ENCODE results near the gene NLRP13. TPM values are rescaled to one million over a fixed set of nuclear protein-coding genes. Genes with fewer than 3 reads are reported as not detected.

Gene NLRP13
- total RNA-seq, 1 donor from 2014 or later = not detected

GRCh38 chr19:55901369-55902079 lies 30.6 kb downstream of the NLRP13 start:
- DNase-seq (ENCODE audit: low read depth) = no peak

GRCh38 chr19:55898911-55899310 lies 33.2 kb downstream of the NLRP13 start:
- no peak for DNase-seq (ENCODE audit: low read depth)

GRCh38 chr19:55882626-55883025 lies 49.5 kb downstream of the NLRP13 start:
- DNase-seq (ENCODE audit: low read depth) = no peak

GRCh38 chr19:55877211-55877610 lies 54.9 kb downstream of the NLRP13 start:
- DNase-seq (ENCODE audit: low read depth) = no peak

GRCh38 chr19:55870736-55871135 lies 61.4 kb downstream of the NLRP13 start:
- DNase-seq (ENCODE audit: low read depth) = no peak

GRCh38 chr19:55867101-55867500 lies 65.0 kb downstream of the NLRP13 start:
- DNase-seq (ENCODE audit: low read depth) = no peak

GRCh38 chr19:55866521-55866920 lies 65.6 kb downstream of the NLRP13 start:
- no peak for DNase-seq (ENCODE audit: low read depth)

- DNase-seq (ENCODE audit: low read depth) = no peak
Observed at GRCh38 chr19:55858969-55859368, 73.2 kb downstream of the NLRP13 start.

- no peak for DNase-seq (ENCODE audit: low read depth)
Observed at GRCh38 chr19:55858401-55858800, 73.7 kb downstream of the NLRP13 start.

GRCh38 chr19:55857974-55858373 lies 74.2 kb downstream of the NLRP13 start:
- DNase-seq (ENCODE audit: low read depth) = no peak

GRCh38 chr19:55857149-55857548 lies 75.0 kb downstream of the NLRP13 start:
- no peak for DNase-seq (ENCODE audit: low read depth)

- DNase-seq (ENCODE audit: low read depth) = no peak
Observed at GRCh38 chr19:55855160-55855559, 77.0 kb downstream of the NLRP13 start.

Other genes with a start within 250 kb of the NLRP13 start
- not detected in 2 replicates for gene NLRP9, start 193.9 kb downstream of the NLRP13 start, total RNA-seq
- not detected in 2 replicates for gene RFPL4A, start 173.2 kb downstream of the NLRP13 start, total RNA-seq
- gene RFPL4AL1, start 163.2 kb downstream of the NLRP13 start, total RNA-seq = not detected in 2 replicates
- gene NLRP11, start 100.3 kb downstream of the NLRP13 start, total RNA-seq = not detected in 2 replicates
- gene NLRP4, start 95.8 kb downstream of the NLRP13 start, total RNA-seq = not detected in 2 replicates
- gene NLRP8, start 15.5 kb upstream of the NLRP13 start, total RNA-seq = not detected in 2 replicates
- not detected in 2 replicates for gene NLRP5, start 54.4 kb upstream of the NLRP13 start, total RNA-seq
- 22.5 and 23.3 TPM in 2 replicates for gene ZNF787, start 189.0 kb upstream of the NLRP13 start, total RNA-seq
- gene ZNF444, start 209.0 kb upstream of the NLRP13 start, total RNA-seq = 34.8 and 38.0 TPM in 2 replicates
- gene GALP, start 243.7 kb upstream of the NLRP13 start, total RNA-seq = not detected in 2 replicates